Measurements from ENCODE around the gene SMAGP.

SMAGP gene

GRCh38 chr12:51240971-51241370, 29.2 kb downstream of the SMAGP start:
- TF ChIP-seq USF1 (IDR thresholded peaks at IDR 0.05) (no peak), EGR1 (IDR thresholded peaks at IDR 0.05) (no peak), MAX (IDR thresholded peaks at IDR 0.05) (no peak)

- TF ChIP-seq USF1 (IDR thresholded peaks at IDR 0.05) (peak; percentile 99), ZBTB7A (IDR thresholded peaks at IDR 0.05; ENCODE audit: low read depth) (peak; percentile 71), MAX (IDR thresholded peaks at IDR 0.05) (peak; percentile 45), FOXM1 (IDR thresholded peaks at IDR 0.05; ENCODE audit: borderline replicate concordance, low read depth) (peak; percentile 0; the same call in 1 of the 2 replicates), NFIC (IDR thresholded peaks at IDR 0.05) (0 out of 2 replicates have a peak, but pooled peaks have one; percentile 17), TAF1 (IDR thresholded peaks at IDR 0.05; ENCODE audit: low read depth) (peak; percentile 82), TCF12 (IDR thresholded peaks at IDR 0.05; ENCODE audit: low read depth) (no peak; the same call in 1 of the 2 replicates), REST (IDR thresholded peaks at IDR 0.05; ENCODE audit: low read depth) (no peak), TEAD4 (IDR thresholded peaks at IDR 0.05) (0 out of 2 replicates have a peak, but pooled peaks have one; percentile 8), CREB1 (IDR thresholded peaks at IDR 0.05; ENCODE audit: low read depth) (peak; percentile 83), EP300 (IDR thresholded peaks at IDR 0.05; ENCODE audit: borderline replicate concordance) (peak; percentile 8; the same call in 1 of the 2 replicates), YY1 (IDR thresholded peaks at IDR 0.05; ENCODE audit: low read depth) (peak; percentile 69), RAD21 (IDR thresholded peaks at IDR 0.05; ENCODE audit: low read depth) (no peak; the same call in 1 of the 2 replicates), CEBPB (IDR thresholded peaks at IDR 0.05) (no peak), EGR1 (IDR thresholded peaks at IDR 0.05) (0 out of 2 replicates have a peak, but pooled peaks have one; percentile 13)
These were observed 31.5 kb downstream of the SMAGP start, which contains the start of gene DAZAP2 for GRCh38 chr12:51238510-51239334. DAZAP2 (plus strand) TSS chr12:51238826; CDS start chr12:51238908, 82 bp downstream.

GRCh38 chr12:51238037-51238509, 32.1 kb downstream of the SMAGP start:
- TF ChIP-seq EP300 (IDR thresholded peaks at IDR 0.05; ENCODE audit: borderline replicate concordance): 0 out of 2 replicates have a peak, but pooled peaks have one; percentile 1
- no peak for TF ChIP-seq CEBPB (IDR thresholded peaks at IDR 0.05)

GRCh38 chr12:51234530-51234929, 35.7 kb downstream of the SMAGP start:
- TF ChIP-seq TAF1 (IDR thresholded peaks at IDR 0.05; ENCODE audit: low read depth) (no peak), EP300 (IDR thresholded peaks at IDR 0.05; ENCODE audit: borderline replicate concordance) (no peak), ZBTB7A (IDR thresholded peaks at IDR 0.05; ENCODE audit: low read depth) (no peak), REST (IDR thresholded peaks at IDR 0.05; ENCODE audit: low read depth) (no peak), TEAD4 (IDR thresholded peaks at IDR 0.05) (no peak), FOXM1 (IDR thresholded peaks at IDR 0.05; ENCODE audit: borderline replicate concordance, low read depth) (no peak), RAD21 (IDR thresholded peaks at IDR 0.05; ENCODE audit: low read depth) (no peak), CEBPB (IDR thresholded peaks at IDR 0.05) (no peak), TCF12 (IDR thresholded peaks at IDR 0.05; ENCODE audit: low read depth) (no peak), YY1 (IDR thresholded peaks at IDR 0.05; ENCODE audit: low read depth) (no peak), EGR1 (IDR thresholded peaks at IDR 0.05) (no peak), MAX (IDR thresholded peaks at IDR 0.05) (no peak), USF1 (IDR thresholded peaks at IDR 0.05) (no peak)

- TF ChIP-seq RAD21 (IDR thresholded peaks at IDR 0.05; ENCODE audit: low read depth) (no peak), TCF12 (IDR thresholded peaks at IDR 0.05; ENCODE audit: low read depth) (no peak), FOXM1 (IDR thresholded peaks at IDR 0.05; ENCODE audit: borderline replicate concordance, low read depth) (no peak), CEBPB (IDR thresholded peaks at IDR 0.05) (no peak), MAX (IDR thresholded peaks at IDR 0.05) (no peak), YY1 (IDR thresholded peaks at IDR 0.05; ENCODE audit: low read depth) (no peak), NFIC (IDR thresholded peaks at IDR 0.05) (no peak), USF1 (IDR thresholded peaks at IDR 0.05) (no peak), TEAD4 (IDR thresholded peaks at IDR 0.05) (no peak)
These were observed 37.6 kb downstream of the SMAGP start for GRCh38 chr12:51232642-51233041.
